Smooth muscle cell of trachea (primary cell): Measurements from ENCODE around the gene ARPP19. TPM values are rescaled to one million over a fixed set of nuclear protein-coding genes. Genes with fewer than 3 reads are reported as not detected.

Experiments
- total RNA-seq: library from RNA; depleted of rRNA; stranded (reverse); fragments of >200 nt; gene quantifications from 2 replicates; pipeline ENCODE4 v1.2.1, GENCODE V29; 2014

The ARPP19 gene
- 76.3 and 107 TPM in 2 replicates for total RNA-seq

DNA sequence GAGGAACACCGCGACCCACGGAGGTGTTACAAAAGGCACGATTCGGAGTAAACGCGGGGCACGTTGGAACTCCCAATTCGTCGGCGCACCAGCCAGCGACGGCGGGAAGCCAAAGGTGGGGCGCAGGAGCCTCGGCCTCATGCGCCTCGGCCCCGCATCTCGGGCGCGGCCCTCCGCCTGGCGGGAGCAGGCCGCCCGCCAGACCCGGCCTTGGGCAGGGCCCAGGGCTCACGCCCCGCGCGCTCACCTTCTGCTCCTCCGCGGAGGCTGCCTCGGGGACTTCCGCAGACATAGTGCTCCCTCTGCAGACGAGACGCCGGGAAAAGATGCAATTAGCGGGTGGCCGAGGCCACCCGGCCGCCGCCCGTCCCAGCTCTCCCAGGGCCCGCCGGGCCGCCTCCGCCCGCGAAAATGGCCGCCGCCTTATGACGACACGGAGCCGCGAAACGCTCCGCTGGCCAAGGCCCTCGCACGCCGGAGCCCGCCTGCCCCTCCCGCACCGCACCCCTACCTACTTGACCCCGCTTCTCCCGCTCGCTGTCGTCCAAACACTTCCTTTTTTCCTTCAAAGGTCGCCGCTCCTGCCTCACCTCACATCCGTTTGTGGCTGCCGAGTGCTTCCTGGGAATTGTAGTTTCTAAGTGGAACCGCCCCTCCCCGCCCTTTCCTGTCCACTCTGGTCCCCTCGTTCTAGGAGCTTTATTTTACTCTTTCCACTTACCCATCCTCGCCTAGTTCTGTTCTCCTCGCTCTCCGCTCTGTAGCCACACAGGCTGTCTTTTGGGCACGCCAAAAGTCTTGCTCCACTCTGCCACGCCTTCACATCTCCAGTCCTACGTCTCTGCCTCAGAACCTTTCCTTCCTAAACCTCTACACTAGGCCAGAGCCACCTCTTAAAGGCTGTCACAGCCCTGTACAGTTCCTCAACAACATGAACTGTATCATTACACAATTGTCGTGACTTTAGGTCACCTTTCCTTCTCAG, at the start of gene ARPP19:
TSS of gene ARPP19 (minus strand) at position 430 of the 985 bp plus-strand sequence. CDS start at position 292, 138 bp downstream.

GRCh38 chr15:52528564-52529340, 40.1 kb downstream of the ARPP19 start, which contains the start of gene MYO5A:
MYO5A (minus strand) TSS chr15:52528880; CDS start chr15:52528806, 74 bp downstream.

Other genes starting within 250 kb of the ARPP19 start
- 48.8 and 50.6 TPM in 2 replicates for gene MYO5A, start 40.1 kb downstream of the ARPP19 start, total RNA-seq
- gene ATOSA, start 110.4 kb upstream of the ARPP19 start, total RNA-seq = 21.5 and 41.6 TPM in 2 replicates
- gene ONECUT1, start 221.3 kb upstream of the ARPP19 start, total RNA-seq = not detected in 2 replicates